HEK293 (cell line): ENCODE results near the gene SFPQ.

ENCODE experiments used
- CTCF ChIA-PET: fragments of 350-600 bp; formaldehyde crosslinking; extraction: SDS; loops from one replicate; lab custom pipeline; 2021; ENCODE audit warnings: antibody characterized with exemption; lab: Yijun Ruan, JAX
- POLR2A ChIA-PET: fragments of 300-600 bp; formaldehyde crosslinking; extraction: SDS; loops from one replicate; lab custom pipeline; 2020; ENCODE audit warnings: antibody characterized with exemption, inconsistent platforms; lab: Yijun Ruan, JAX
- H3K27ac ChIP-seq: fragments of 200-500 bp; sonication (Bioruptor generic); 2 replicates; pipeline ENCODE4 v1.5.1; 2014; ENCODE audit warnings: low read depth, low read length, control low read depth, inconsistent platforms; ENCODE audit errors: extremely low read depth
- H3K36me3 ChIP-seq, 2 experiments: fragments of 200-500 bp in 1 of 2; sonication (Bioruptor generic) in 1 of 2; 1 replicate in 1 of 2; 2 replicates in 1 of 2; pipeline ENCODE4 v1.5.1; 2014 to 2017; ENCODE audit warnings: inconsistent platforms in 2 of 2, low read length in 2 of 2; ENCODE audit not compliant: control insufficient read depth in 2 of 2, insufficient read depth in 1 of 2
- H3K4me1 ChIP-seq: fragments of 200-500 bp; sonication (Bioruptor generic); 2 replicates; pipeline ENCODE4 v1.5.1; 2014; ENCODE audit warnings: mild to moderate bottlenecking, low read length, inconsistent platforms; ENCODE audit not compliant: control insufficient read depth, insufficient read depth
- H3K4me3 ChIP-seq: 2 replicates; pipeline ENCODE4 v1.5.1; 2011; ENCODE audit warnings: low read depth, mild to moderate bottlenecking, control low read depth, low read length, moderate library complexity
- H3K9me3 ChIP-seq: fragments of 200-500 bp; sonication (Bioruptor generic); 2 replicates; pipeline ENCODE4 v1.5.1; 2014; ENCODE audit warnings: low read depth, low read length, inconsistent platforms; ENCODE audit not compliant: control insufficient read depth, insufficient read depth
- BCL11B ChIP-seq: fragments of 450-650 bp; formaldehyde crosslinking; IDR thresholded peaks from 2 replicates; pipeline ENCODE4 v1.5.1; 2016; ENCODE audit warnings: low read depth, missing biosample characterization, missing genetic modification characterization
- BCL6B ChIP-seq: fragments of 450-650 bp; formaldehyde crosslinking; IDR thresholded peaks from 2 replicates; pipeline ENCODE4 v1.5.1; 2017; ENCODE audit warnings: missing biosample characterization, missing genetic modification characterization
- GLIS2 ChIP-seq: fragments of 450-650 bp; formaldehyde crosslinking; IDR thresholded peaks from 2 replicates; pipeline ENCODE4 v1.5.1; 2016; ENCODE audit warnings: missing biosample characterization, missing genetic modification characterization
- IKZF3 ChIP-seq: fragments of 450-650 bp; IDR thresholded peaks from 2 replicates; pipeline ENCODE4 v1.5.0; 2018; ENCODE audit warnings: missing biosample characterization, mild to moderate bottlenecking, missing genetic modification characterization, moderate library complexity
- PRDM1 ChIP-seq: fragments of 450-650 bp; formaldehyde crosslinking; IDR thresholded peaks from 2 replicates; pipeline ENCODE4; 2016; ENCODE audit warnings: missing biosample characterization, missing genetic modification characterization
- SP3 ChIP-seq: fragments of 450-650 bp; formaldehyde crosslinking; IDR thresholded peaks from 2 replicates; pipeline ENCODE4 v1.5.1; 2016; ENCODE audit warnings: missing biosample characterization, missing genetic modification characterization
- ZBTB10 ChIP-seq: fragments of 450-650 bp; formaldehyde crosslinking; IDR thresholded peaks from 2 replicates; pipeline ENCODE4 v1.5.1; 2016; ENCODE audit warnings: missing biosample characterization, missing genetic modification characterization
- ZBTB48 ChIP-seq: fragments of 450-650 bp; formaldehyde crosslinking; IDR thresholded peaks from 2 replicates; pipeline ENCODE4 v1.5.1; 2016; ENCODE audit warnings: missing biosample characterization, missing genetic modification characterization
- ZBTB7A ChIP-seq: fragments of 450-650 bp; formaldehyde crosslinking; IDR thresholded peaks from 2 replicates; pipeline ENCODE4 v1.5.1; 2016; ENCODE audit warnings: low read depth, missing biosample characterization, missing genetic modification characterization
- ZNF138 ChIP-seq: fragments of 450-650 bp; formaldehyde crosslinking; IDR thresholded peaks from 2 replicates; pipeline ENCODE4 v1.5.1; 2016; ENCODE audit warnings: missing biosample characterization, missing genetic modification characterization, borderline replicate concordance
- ZNF140 ChIP-seq: fragments of 450-650 bp; formaldehyde crosslinking; IDR thresholded peaks from 2 replicates; pipeline ENCODE4 v1.5.1; 2016; ENCODE audit warnings: missing biosample characterization, missing genetic modification characterization
- ZNF155 ChIP-seq: fragments of 450-650 bp; formaldehyde crosslinking; IDR thresholded peaks from 2 replicates; pipeline ENCODE4 v1.5.1; 2016; ENCODE audit warnings: missing biosample characterization, missing genetic modification characterization
- ZNF248 ChIP-seq: fragments of 450-650 bp; formaldehyde crosslinking; IDR thresholded peaks from 2 replicates; pipeline ENCODE4 v1.5.1; 2017; ENCODE audit warnings: missing biosample characterization, missing genetic modification characterization
- ZNF530 ChIP-seq: fragments of 450-650 bp; formaldehyde crosslinking; IDR thresholded peaks from 2 replicates; pipeline ENCODE4 v1.5.1; 2016; ENCODE audit warnings: low read depth, missing biosample characterization, missing genetic modification characterization
- ZNF596 ChIP-seq: fragments of 450-650 bp; IDR thresholded peaks from 2 replicates; pipeline ENCODE4 v1.5.0; 2018; ENCODE audit warnings: missing biosample characterization, mild to moderate bottlenecking, missing genetic modification characterization, moderate library complexity
- ZNF670 ChIP-seq: fragments of 450-650 bp; formaldehyde crosslinking; IDR thresholded peaks from 2 replicates; pipeline ENCODE4 v1.5.1; 2016; ENCODE audit warnings: missing biosample characterization, missing genetic modification characterization, low read depth
- ZNF747 ChIP-seq: fragments of 450-650 bp; formaldehyde crosslinking; IDR thresholded peaks from 2 replicates; pipeline ENCODE4 v1.5.1; 2016; ENCODE audit warnings: missing biosample characterization, missing genetic modification characterization
- TF ChIP-seq, protein P1 (sequence below): fragments of 450-650 bp; formaldehyde crosslinking; IDR thresholded peaks from 2 replicates; pipeline ENCODE4 v1.5.1; 2017; ENCODE audit warnings: missing biosample characterization, missing genetic modification characterization
- TF ChIP-seq, protein P2 (sequence below): fragments of 450-650 bp; formaldehyde crosslinking; IDR thresholded peaks from 2 replicates; pipeline ENCODE4 v1.5.1; 2016; ENCODE audit warnings: missing biosample characterization, missing genetic modification characterization, low read depth
- TF ChIP-seq, protein P3 (sequence below): fragments of 450-650 bp; formaldehyde crosslinking; IDR thresholded peaks from 2 replicates; pipeline ENCODE4 v1.5.1; 2017; ENCODE audit warnings: missing biosample characterization, mild to moderate bottlenecking, missing genetic modification characterization, moderate library complexity

SFPQ gene

GRCh38 chr1:35185200-35185599 is 7.7 kb downstream of the SFPQ start (continued):
- TF ChIP-seq ZBTB7A (tag by site-specific recombination) (no peak), ZNF138 (tag by site-specific recombination) (no peak), IKZF3 (no peak), ZBTB48 (tag by site-specific recombination) (no peak), ZNF155 (tag by site-specific recombination) (no peak), BCL6B (tag by site-specific recombination) (no peak), ZNF248 (no peak), BCL11B (tag by site-specific recombination) (no peak)
- TF ChIP-seq, protein P1, sequence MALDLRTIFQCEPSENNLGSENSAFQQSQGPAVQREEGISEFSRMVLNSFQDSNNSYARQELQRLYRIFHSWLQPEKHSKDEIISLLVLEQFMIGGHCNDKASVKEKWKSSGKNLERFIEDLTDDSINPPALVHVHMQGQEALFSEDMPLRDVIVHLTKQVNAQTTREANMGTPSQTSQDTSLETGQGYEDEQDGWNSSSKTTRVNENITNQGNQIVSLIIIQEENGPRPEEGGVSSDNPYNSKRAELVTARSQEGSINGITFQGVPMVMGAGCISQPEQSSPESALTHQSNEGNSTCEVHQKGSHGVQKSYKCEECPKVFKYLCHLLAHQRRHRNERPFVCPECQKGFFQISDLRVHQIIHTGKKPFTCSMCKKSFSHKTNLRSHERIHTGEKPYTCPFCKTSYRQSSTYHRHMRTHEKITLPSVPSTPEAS (tag by site-specific recombination), result no peak
- TF ChIP-seq, protein P2, sequence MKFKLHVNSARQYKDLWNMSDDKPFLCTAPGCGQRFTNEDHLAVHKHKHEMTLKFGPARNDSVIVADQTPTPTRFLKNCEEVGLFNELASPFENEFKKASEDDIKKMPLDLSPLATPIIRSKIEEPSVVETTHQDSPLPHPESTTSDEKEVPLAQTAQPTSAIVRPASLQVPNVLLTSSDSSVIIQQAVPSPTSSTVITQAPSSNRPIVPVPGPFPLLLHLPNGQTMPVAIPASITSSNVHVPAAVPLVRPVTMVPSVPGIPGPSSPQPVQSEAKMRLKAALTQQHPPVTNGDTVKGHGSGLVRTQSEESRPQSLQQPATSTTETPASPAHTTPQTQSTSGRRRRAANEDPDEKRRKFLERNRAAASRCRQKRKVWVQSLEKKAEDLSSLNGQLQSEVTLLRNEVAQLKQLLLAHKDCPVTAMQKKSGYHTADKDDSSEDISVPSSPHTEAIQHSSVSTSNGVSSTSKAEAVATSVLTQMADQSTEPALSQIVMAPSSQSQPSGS (tag by site-specific recombination), result no peak

GRCh38 chr1:35184495-35185199 is 8.3 kb downstream of the SFPQ start:
- H3K36me3 ChIP-seq, result peaks cover 80 to 100% of the 10 kb centered on the region in 2 experiments
- ChIA-PET CTCF (no interaction called here), POLR2A (no interaction called here)

More at GRCh38 chr1:35184495-35185199, 8.3 kb downstream of the SFPQ start:
- Histone ChIP-seq H3K4me3 (no peak overlapping the region), H3K4me1 (no peaks in the 10 kb centered on the region; the same call in 1 of the 2 replicates), H3K27ac (no peak overlapping the region), H3K9me3 (no peaks in the 10 kb centered on the region)
- TF ChIP-seq SP3, result no peak
- no peak for TF ChIP-seq ZNF670 (tag by site-specific recombination)
- TF ChIP-seq GLIS2 (tag by site-specific recombination), result no peak
- TF ChIP-seq, protein P3, sequence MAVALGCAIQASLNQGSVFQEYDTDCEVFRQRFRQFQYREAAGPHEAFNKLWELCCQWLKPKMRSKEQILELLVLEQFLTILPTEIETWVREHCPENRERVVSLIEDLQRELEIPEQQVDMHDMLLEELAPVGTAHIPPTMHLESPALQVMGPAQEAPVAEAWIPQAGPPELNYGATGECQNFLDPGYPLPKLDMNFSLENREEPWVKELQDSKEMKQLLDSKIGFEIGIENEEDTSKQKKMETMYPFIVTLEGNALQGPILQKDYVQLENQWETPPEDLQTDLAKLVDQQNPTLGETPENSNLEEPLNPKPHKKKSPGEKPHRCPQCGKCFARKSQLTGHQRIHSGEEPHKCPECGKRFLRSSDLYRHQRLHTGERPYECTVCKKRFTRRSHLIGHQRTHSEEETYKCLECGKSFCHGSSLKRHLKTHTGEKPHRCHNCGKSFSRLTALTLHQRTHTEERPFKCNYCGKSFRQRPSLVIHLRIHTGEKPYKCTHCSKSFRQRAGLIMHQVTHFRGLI (tag by site-specific recombination), result peak; percentile 63; the same call in 1 of the 2 replicates
- TF ChIP-seq PRDM1 (tag by site-specific recombination), result peak; percentile 35; the same call in 1 of the 2 replicates
- TF ChIP-seq ZNF140, result no peak
- no peak for TF ChIP-seq ZNF596 (tag by site-specific recombination)
- TF ChIP-seq ZNF530 (tag by site-specific recombination), result no peak
- TF ChIP-seq ZBTB10 (tag by site-specific recombination), result no peak
- TF ChIP-seq ZNF747 (tag by site-specific recombination), result no peak
